HEK293 (cell line): ENCODE data around the gene HDAC1.

Source experiments
- CTCF ChIA-PET: fragments of 350-600 bp; formaldehyde crosslinking; extraction: SDS; loops from one replicate; lab custom pipeline; 2021; ENCODE audit warnings: antibody characterized with exemption; lab: Yijun Ruan, JAX
- POLR2A ChIA-PET: fragments of 300-600 bp; formaldehyde crosslinking; extraction: SDS; loops from one replicate; lab custom pipeline; 2020; ENCODE audit warnings: antibody characterized with exemption, inconsistent platforms; lab: Yijun Ruan, JAX
- H3K27ac ChIP-seq: fragments of 200-500 bp; sonication (Bioruptor generic); 2 replicates; pipeline ENCODE4 v1.5.1; 2014; ENCODE audit warnings: low read depth, low read length, control low read depth, inconsistent platforms; ENCODE audit errors: extremely low read depth
- H3K36me3 ChIP-seq, 2 experiments: fragments of 200-500 bp in 1 of 2; sonication (Bioruptor generic) in 1 of 2; 1 replicate in 1 of 2; 2 replicates in 1 of 2; pipeline ENCODE4 v1.5.1; 2014 to 2017; ENCODE audit warnings: inconsistent platforms in 2 of 2, low read length in 2 of 2; ENCODE audit not compliant: control insufficient read depth in 2 of 2, insufficient read depth in 1 of 2
- H3K4me1 ChIP-seq: fragments of 200-500 bp; sonication (Bioruptor generic); 2 replicates; pipeline ENCODE4 v1.5.1; 2014; ENCODE audit warnings: mild to moderate bottlenecking, low read length, inconsistent platforms; ENCODE audit not compliant: control insufficient read depth, insufficient read depth
- H3K4me3 ChIP-seq: 2 replicates; pipeline ENCODE4 v1.5.1; 2011; ENCODE audit warnings: low read depth, mild to moderate bottlenecking, control low read depth, low read length, moderate library complexity
- H3K9me3 ChIP-seq: fragments of 200-500 bp; sonication (Bioruptor generic); 2 replicates; pipeline ENCODE4 v1.5.1; 2014; ENCODE audit warnings: low read depth, low read length, inconsistent platforms; ENCODE audit not compliant: control insufficient read depth, insufficient read depth
- KLF9 ChIP-seq: fragments of 450-650 bp; formaldehyde crosslinking; IDR thresholded peaks from 2 replicates; pipeline ENCODE4 v1.5.1; 2016; ENCODE audit warnings: missing biosample characterization, missing genetic modification characterization, low read depth
- REPIN1 ChIP-seq: fragments of 450-650 bp; formaldehyde crosslinking; IDR thresholded peaks from 2 replicates; pipeline ENCODE4 v1.5.1; 2017; ENCODE audit warnings: missing biosample characterization, missing genetic modification characterization, low read depth
- ZBTB21 ChIP-seq: fragments of 450-650 bp; formaldehyde crosslinking; IDR thresholded peaks from 2 replicates; pipeline ENCODE4 v1.5.1; 2017; ENCODE audit warnings: missing biosample characterization, missing genetic modification characterization
- ZEB2 ChIP-seq: fragments of 450-650 bp; formaldehyde crosslinking; IDR thresholded peaks from 2 replicates; pipeline ENCODE4 v1.5.1; 2016; ENCODE audit warnings: missing biosample characterization, missing genetic modification characterization
- ZNF175 ChIP-seq: fragments of 450-650 bp; formaldehyde crosslinking; IDR thresholded peaks from 2 replicates; pipeline ENCODE4 v1.5.1; 2016; ENCODE audit warnings: missing biosample characterization, missing genetic modification characterization
- ZNF433 ChIP-seq: fragments of 450-650 bp; formaldehyde crosslinking; IDR thresholded peaks from 2 replicates; pipeline ENCODE4 v1.5.1; 2016; ENCODE audit warnings: missing biosample characterization, missing genetic modification characterization, low read depth
- ZNF670 ChIP-seq: fragments of 450-650 bp; formaldehyde crosslinking; IDR thresholded peaks from 2 replicates; pipeline ENCODE4 v1.5.1; 2016; ENCODE audit warnings: missing biosample characterization, missing genetic modification characterization, low read depth
- ZNF776 ChIP-seq: fragments of 450-650 bp; formaldehyde crosslinking; IDR thresholded peaks from 2 replicates; pipeline ENCODE4 v1.5.0; 2017; ENCODE audit warnings: missing biosample characterization, missing genetic modification characterization, borderline replicate concordance
- TF ChIP-seq, protein P1 (sequence below): fragments of 450-650 bp; formaldehyde crosslinking; IDR thresholded peaks from 2 replicates; pipeline ENCODE4 v1.5.1; 2016; ENCODE audit warnings: missing biosample characterization, missing genetic modification characterization
- TF ChIP-seq, protein P2 (sequence below): fragments of 450-650 bp; formaldehyde crosslinking; IDR thresholded peaks from 2 replicates; pipeline ENCODE4 v1.5.1; 2017; ENCODE audit warnings: missing biosample characterization, missing genetic modification characterization
- TF ChIP-seq, protein P3 (sequence below): fragments of 450-650 bp; formaldehyde crosslinking; IDR thresholded peaks from 2 replicates; pipeline ENCODE4 v1.5.1; 2017; ENCODE audit warnings: missing biosample characterization, mild to moderate bottlenecking, missing genetic modification characterization, moderate library complexity
- TF ChIP-seq, protein P4 (sequence below): fragments of 450-650 bp; formaldehyde crosslinking; conservative IDR thresholded peaks from 2 replicates; pipeline ENCODE4 v1.5.1; 2016; ENCODE audit warnings: low read depth, missing biosample characterization, missing genetic modification characterization
- TF ChIP-seq, protein P5 (sequence below): fragments of 450-650 bp; formaldehyde crosslinking; IDR thresholded peaks from 2 replicates; pipeline ENCODE4 v1.5.0; 2017; ENCODE audit warnings: missing biosample characterization, missing genetic modification characterization, borderline replicate concordance
- TF ChIP-seq, protein P6 (sequence below): fragments of 450-650 bp; formaldehyde crosslinking; IDR thresholded peaks from 2 replicates; pipeline ENCODE4 v1.5.1; 2016; ENCODE audit warnings: missing biosample characterization, missing genetic modification characterization
- TF ChIP-seq, protein P7 (sequence below): fragments of 450-650 bp; IDR thresholded peaks from 2 replicates; pipeline ENCODE4 v1.5.1; 2018; ENCODE audit warnings: missing biosample characterization, mild to moderate bottlenecking, missing genetic modification characterization

Gene HDAC1

DNA sequence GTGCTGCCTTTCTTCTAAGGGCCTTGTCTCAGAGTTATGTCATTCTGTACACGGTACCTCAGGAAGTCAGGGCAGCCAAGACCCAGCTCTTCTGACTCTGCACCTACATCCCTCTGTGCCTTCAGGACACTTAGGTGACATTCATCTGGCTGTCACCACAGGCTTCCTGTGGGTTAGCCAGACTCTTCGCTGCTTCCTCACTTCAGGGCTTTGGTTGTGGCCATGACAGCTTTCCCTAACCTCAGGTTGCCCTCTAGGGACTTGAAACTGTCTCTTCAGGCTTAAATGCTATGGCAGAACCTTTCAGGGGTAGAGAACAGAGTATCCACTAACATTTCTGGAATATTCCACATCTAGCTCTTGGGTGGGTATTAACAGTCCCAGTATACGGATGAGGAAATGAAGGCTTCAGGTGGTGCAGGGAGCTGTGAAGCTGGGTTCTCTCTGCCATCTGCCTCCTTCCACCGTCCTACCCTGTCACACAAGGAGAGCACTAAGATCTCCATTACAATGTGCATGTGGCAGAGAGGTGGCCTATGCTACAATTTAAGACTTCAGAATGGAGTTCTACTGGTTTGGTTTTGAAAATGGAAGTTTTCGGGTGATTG lies 80.4 kb downstream of the HDAC1 start:
- POLR2A ChIA-PET: no interaction called here
- TF ChIP-seq, protein P1, sequence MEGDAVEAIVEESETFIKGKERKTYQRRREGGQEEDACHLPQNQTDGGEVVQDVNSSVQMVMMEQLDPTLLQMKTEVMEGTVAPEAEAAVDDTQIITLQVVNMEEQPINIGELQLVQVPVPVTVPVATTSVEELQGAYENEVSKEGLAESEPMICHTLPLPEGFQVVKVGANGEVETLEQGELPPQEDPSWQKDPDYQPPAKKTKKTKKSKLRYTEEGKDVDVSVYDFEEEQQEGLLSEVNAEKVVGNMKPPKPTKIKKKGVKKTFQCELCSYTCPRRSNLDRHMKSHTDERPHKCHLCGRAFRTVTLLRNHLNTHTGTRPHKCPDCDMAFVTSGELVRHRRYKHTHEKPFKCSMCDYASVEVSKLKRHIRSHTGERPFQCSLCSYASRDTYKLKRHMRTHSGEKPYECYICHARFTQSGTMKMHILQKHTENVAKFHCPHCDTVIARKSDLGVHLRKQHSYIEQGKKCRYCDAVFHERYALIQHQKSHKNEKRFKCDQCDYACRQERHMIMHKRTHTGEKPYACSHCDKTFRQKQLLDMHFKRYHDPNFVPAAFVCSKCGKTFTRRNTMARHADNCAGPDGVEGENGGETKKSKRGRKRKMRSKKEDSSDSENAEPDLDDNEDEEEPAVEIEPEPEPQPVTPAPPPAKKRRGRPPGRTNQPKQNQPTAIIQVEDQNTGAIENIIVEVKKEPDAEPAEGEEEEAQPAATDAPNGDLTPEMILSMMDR (tag by site-specific recombination): no peak
- TF ChIP-seq, protein P2, sequence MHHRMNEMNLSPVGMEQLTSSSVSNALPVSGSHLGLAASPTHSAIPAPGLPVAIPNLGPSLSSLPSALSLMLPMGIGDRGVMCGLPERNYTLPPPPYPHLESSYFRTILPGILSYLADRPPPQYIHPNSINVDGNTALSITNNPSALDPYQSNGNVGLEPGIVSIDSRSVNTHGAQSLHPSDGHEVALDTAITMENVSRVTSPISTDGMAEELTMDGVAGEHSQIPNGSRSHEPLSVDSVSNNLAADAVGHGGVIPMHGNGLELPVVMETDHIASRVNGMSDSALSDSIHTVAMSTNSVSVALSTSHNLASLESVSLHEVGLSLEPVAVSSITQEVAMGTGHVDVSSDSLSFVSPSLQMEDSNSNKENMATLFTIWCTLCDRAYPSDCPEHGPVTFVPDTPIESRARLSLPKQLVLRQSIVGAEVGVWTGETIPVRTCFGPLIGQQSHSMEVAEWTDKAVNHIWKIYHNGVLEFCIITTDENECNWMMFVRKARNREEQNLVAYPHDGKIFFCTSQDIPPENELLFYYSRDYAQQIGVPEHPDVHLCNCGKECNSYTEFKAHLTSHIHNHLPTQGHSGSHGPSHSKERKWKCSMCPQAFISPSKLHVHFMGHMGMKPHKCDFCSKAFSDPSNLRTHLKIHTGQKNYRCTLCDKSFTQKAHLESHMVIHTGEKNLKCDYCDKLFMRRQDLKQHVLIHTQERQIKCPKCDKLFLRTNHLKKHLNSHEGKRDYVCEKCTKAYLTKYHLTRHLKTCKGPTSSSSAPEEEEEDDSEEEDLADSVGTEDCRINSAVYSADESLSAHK: 0 out of 2 replicates have a peak, but pooled peaks have one; percentile 27
- TF ChIP-seq, protein P3, sequence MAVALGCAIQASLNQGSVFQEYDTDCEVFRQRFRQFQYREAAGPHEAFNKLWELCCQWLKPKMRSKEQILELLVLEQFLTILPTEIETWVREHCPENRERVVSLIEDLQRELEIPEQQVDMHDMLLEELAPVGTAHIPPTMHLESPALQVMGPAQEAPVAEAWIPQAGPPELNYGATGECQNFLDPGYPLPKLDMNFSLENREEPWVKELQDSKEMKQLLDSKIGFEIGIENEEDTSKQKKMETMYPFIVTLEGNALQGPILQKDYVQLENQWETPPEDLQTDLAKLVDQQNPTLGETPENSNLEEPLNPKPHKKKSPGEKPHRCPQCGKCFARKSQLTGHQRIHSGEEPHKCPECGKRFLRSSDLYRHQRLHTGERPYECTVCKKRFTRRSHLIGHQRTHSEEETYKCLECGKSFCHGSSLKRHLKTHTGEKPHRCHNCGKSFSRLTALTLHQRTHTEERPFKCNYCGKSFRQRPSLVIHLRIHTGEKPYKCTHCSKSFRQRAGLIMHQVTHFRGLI: no peak
- TF ChIP-seq, protein P4, sequence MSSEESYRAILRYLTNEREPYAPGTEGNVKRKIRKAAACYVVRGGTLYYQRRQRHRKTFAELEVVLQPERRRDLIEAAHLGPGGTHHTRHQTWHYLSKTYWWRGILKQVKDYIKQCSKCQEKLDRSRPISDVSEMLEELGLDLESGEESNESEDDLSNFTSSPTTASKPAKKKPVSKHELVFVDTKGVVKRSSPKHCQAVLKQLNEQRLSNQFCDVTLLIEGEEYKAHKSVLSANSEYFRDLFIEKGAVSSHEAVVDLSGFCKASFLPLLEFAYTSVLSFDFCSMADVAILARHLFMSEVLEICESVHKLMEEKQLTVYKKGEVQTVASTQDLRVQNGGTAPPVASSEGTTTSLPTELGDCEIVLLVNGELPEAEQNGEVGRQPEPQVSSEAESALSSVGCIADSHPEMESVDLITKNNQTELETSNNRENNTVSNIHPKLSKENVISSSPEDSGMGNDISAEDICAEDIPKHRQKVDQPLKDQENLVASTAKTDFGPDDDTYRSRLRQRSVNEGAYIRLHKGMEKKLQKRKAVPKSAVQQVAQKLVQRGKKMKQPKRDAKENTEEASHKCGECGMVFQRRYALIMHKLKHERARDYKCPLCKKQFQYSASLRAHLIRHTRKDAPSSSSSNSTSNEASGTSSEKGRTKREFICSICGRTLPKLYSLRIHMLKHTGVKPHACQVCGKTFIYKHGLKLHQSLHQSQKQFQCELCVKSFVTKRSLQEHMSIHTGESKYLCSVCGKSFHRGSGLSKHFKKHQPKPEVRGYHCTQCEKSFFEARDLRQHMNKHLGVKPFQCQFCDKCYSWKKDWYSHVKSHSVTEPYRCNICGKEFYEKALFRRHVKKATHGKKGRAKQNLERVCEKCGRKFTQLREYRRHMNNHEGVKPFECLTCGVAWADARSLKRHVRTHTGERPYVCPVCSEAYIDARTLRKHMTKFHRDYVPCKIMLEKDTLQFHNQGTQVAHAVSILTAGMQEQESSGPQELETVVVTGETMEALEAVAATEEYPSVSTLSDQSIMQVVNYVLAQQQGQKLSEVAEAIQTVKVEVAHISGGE: no peak
- no peak for TF ChIP-seq ZBTB21 (tag by site-specific recombination)
- TF ChIP-seq ZNF433 (tag by site-specific recombination): no peak
- TF ChIP-seq, protein P5, sequence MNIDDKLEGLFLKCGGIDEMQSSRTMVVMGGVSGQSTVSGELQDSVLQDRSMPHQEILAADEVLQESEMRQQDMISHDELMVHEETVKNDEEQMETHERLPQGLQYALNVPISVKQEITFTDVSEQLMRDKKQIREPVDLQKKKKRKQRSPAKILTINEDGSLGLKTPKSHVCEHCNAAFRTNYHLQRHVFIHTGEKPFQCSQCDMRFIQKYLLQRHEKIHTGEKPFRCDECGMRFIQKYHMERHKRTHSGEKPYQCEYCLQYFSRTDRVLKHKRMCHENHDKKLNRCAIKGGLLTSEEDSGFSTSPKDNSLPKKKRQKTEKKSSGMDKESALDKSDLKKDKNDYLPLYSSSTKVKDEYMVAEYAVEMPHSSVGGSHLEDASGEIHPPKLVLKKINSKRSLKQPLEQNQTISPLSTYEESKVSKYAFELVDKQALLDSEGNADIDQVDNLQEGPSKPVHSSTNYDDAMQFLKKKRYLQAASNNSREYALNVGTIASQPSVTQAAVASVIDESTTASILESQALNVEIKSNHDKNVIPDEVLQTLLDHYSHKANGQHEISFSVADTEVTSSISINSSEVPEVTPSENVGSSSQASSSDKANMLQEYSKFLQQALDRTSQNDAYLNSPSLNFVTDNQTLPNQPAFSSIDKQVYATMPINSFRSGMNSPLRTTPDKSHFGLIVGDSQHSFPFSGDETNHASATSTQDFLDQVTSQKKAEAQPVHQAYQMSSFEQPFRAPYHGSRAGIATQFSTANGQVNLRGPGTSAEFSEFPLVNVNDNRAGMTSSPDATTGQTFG (tag by site-specific recombination): no peak
- TF ChIP-seq REPIN1 (tag by site-specific recombination): no peak
- TF ChIP-seq ZNF670 (tag by site-specific recombination): no peak
- no peak overlapping the region for H3K27ac ChIP-seq
- H3K4me3 ChIP-seq: no peak overlapping the region
- CTCF ChIA-PET: interaction anchor here (0.7 to 1.1 kb wide), 2 partner anchors 67 to 156 kb away, joined by 4 read pairs; no protein-coding TSS in a partner anchor
- peaks cover 23 to 94% of the 10 kb centered on the region in 2 experiments; a peak in 2 of 3 replicates for H3K36me3 ChIP-seq
- no peaks in the 10 kb centered on the region for H3K4me1 ChIP-seq
- H3K9me3 ChIP-seq: no peaks in the 10 kb centered on the region

DNA sequence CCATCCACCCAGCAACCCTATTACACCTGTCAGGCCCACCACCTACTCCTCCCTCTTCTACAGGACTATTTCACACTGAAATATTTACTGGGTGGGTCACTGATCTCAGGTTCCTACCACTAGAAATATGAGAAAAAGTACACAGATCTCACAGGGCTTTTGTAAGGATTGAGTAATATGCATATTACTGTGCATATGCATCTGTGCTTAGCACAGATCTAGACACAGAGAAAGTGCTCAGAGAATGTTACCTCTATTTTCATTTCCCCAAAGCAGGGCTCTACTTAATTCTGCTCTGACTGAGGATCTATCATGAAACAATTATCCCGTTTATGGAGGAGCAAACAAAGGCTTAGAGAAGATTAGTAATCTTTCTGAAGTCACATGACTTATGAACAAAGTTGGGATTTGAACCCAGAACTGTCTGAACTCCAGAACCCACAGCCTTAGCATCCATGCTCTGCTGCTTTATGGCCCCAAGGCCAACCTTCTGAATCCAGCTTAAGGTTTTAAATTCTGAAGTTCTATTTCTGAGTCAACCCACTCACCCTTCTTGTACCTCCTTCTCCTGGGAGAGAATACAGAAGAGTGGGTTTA lies 82.2 kb downstream of the HDAC1 start:
- no peak overlapping the region for H3K4me3 ChIP-seq
- peaks cover 27 to 94% of the 10 kb centered on the region in 2 experiments; a peak in 2 of 3 replicates for H3K36me3 ChIP-seq
- no peak overlapping the region for H3K27ac ChIP-seq
- POLR2A ChIA-PET: no interaction called here
- no peaks in the 10 kb centered on the region for H3K9me3 ChIP-seq
- H3K4me1 ChIP-seq: no peaks in the 10 kb centered on the region
- CTCF ChIA-PET: interaction anchor here (0.5 to 0.6 kb wide), 2 partner anchors 21 to 159 kb away, joined by 3 read pairs; no protein-coding TSS in a partner anchor
- TF ChIP-seq, protein P6, sequence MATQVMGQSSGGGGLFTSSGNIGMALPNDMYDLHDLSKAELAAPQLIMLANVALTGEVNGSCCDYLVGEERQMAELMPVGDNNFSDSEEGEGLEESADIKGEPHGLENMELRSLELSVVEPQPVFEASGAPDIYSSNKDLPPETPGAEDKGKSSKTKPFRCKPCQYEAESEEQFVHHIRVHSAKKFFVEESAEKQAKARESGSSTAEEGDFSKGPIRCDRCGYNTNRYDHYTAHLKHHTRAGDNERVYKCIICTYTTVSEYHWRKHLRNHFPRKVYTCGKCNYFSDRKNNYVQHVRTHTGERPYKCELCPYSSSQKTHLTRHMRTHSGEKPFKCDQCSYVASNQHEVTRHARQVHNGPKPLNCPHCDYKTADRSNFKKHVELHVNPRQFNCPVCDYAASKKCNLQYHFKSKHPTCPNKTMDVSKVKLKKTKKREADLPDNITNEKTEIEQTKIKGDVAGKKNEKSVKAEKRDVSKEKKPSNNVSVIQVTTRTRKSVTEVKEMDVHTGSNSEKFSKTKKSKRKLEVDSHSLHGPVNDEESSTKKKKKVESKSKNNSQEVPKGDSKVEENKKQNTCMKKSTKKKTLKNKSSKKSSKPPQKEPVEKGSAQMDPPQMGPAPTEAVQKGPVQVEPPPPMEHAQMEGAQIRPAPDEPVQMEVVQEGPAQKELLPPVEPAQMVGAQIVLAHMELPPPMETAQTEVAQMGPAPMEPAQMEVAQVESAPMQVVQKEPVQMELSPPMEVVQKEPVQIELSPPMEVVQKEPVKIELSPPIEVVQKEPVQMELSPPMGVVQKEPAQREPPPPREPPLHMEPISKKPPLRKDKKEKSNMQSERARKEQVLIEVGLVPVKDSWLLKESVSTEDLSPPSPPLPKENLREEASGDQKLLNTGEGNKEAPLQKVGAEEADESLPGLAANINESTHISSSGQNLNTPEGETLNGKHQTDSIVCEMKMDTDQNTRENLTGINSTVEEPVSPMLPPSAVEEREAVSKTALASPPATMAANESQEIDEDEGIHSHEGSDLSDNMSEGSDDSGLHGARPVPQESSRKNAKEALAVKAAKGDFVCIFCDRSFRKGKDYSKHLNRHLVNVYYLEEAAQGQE (tag by site-specific recombination): no peak
- TF ChIP-seq KLF9 (tag by site-specific recombination) (no peak), ZNF175 (tag by site-specific recombination) (no peak), ZNF776 (no peak), ZEB2 (tag by site-specific recombination) (no peak)
- TF ChIP-seq, protein P7, sequence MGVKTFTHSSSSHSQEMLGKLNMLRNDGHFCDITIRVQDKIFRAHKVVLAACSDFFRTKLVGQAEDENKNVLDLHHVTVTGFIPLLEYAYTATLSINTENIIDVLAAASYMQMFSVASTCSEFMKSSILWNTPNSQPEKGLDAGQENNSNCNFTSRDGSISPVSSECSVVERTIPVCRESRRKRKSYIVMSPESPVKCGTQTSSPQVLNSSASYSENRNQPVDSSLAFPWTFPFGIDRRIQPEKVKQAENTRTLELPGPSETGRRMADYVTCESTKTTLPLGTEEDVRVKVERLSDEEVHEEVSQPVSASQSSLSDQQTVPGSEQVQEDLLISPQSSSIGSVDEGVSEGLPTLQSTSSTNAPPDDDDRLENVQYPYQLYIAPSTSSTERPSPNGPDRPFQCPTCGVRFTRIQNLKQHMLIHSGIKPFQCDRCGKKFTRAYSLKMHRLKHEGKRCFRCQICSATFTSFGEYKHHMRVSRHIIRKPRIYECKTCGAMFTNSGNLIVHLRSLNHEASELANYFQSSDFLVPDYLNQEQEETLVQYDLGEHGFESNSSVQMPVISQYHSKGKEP (tag by site-specific recombination): no peak
